AG10803 (cell line): Measurements from ENCODE around the gene SMAP2.

ENCODE experiments used
- DNase-seq: peaks from one replicate; pipeline ENCODE4 v3.0.0; 2010; ENCODE audit warnings: low read depth
- H3K4me3 ChIP-seq: 2 replicates; pipeline ENCODE4 v1.5.1; 2011; ENCODE audit warnings: mild to moderate bottlenecking, low read length, control low read depth
- TF ChIP-seq, protein P1 (sequence below): conservative IDR thresholded peaks from 2 replicates; pipeline ENCODE4 v1.5.1; 2011; ENCODE audit warnings: mild to moderate bottlenecking, low read length, control low read depth, inconsistent platforms

The SMAP2 gene

GRCh38 chr1:40450495-40451237 is 77.1 kb downstream of the SMAP2 start:
- H3K4me3 ChIP-seq: peak overlapping the region; percentile 77
- DNase-seq: peak; percentile 37
- TF ChIP-seq, protein P1, sequence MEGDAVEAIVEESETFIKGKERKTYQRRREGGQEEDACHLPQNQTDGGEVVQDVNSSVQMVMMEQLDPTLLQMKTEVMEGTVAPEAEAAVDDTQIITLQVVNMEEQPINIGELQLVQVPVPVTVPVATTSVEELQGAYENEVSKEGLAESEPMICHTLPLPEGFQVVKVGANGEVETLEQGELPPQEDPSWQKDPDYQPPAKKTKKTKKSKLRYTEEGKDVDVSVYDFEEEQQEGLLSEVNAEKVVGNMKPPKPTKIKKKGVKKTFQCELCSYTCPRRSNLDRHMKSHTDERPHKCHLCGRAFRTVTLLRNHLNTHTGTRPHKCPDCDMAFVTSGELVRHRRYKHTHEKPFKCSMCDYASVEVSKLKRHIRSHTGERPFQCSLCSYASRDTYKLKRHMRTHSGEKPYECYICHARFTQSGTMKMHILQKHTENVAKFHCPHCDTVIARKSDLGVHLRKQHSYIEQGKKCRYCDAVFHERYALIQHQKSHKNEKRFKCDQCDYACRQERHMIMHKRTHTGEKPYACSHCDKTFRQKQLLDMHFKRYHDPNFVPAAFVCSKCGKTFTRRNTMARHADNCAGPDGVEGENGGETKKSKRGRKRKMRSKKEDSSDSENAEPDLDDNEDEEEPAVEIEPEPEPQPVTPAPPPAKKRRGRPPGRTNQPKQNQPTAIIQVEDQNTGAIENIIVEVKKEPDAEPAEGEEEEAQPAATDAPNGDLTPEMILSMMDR: no peak

- TF ChIP-seq, protein P1: no peak
- DNase-seq: no peak
- peak overlapping the region; percentile 77 for H3K4me3 ChIP-seq
Measured at GRCh38 chr1:40451238-40451585, 77.7 kb downstream of the SMAP2 start.

GRCh38 chr1:40454873-40455272 is 81.3 kb downstream of the SMAP2 start:
- H3K4me3 ChIP-seq: no peak overlapping the region
- DNase-seq: no peak
- TF ChIP-seq, protein P1: no peak

GRCh38 chr1:40462956-40463590 is 89.5 kb downstream of the SMAP2 start:
- no peak overlapping the region for H3K4me3 ChIP-seq
- TF ChIP-seq, protein P1: no peak
- no peak for DNase-seq

- DNase-seq: no peak
- TF ChIP-seq, protein P1: no peak
- no peak overlapping the region for H3K4me3 ChIP-seq
Measured at GRCh38 chr1:40469327-40469726, 95.8 kb downstream of the SMAP2 start.
